Calu3 (cell line): ENCODE data around the gene TMEM72. TPM values are rescaled to one million over a fixed set of nuclear protein-coding genes. Genes with fewer than 3 reads are reported as not detected.

Experiments used
- BruUV-seq: library from RNA; stranded (reverse); fragments of 400-500 nt; replicated peaks from 2 replicates; lab custom pipeline; 2021; lab: Mats Ljungman, UMichigan
- CTCF ChIA-PET: fragments of 300-600 bp; sonication (Branson Sonifier 250); formaldehyde crosslinking; loops from one replicate; lab custom pipeline; 2022; ENCODE audit warnings: antibody characterized with exemption; lab: Charles Lee
- DNase-seq: peaks from one replicate; pipeline ENCODE4 v3.0.0; 2022
- H3K27ac Mint-ChIP-seq: one replicate; pipeline ENCODE4 v1.8.0; 2022; ENCODE audit warnings: mixed read lengths; ENCODE audit not compliant: unreplicated experiment
- H3K27me3 Mint-ChIP-seq: one replicate; pipeline ENCODE4 v1.8.0; 2022; ENCODE audit warnings: mixed read lengths; ENCODE audit not compliant: unreplicated experiment
- H3K36me3 Mint-ChIP-seq: one replicate; pipeline ENCODE4 v1.8.0; 2022; ENCODE audit warnings: mild to moderate bottlenecking, moderate library complexity, mixed read lengths; ENCODE audit not compliant: insufficient read depth, unreplicated experiment
- H3K4me1 Mint-ChIP-seq: one replicate; pipeline ENCODE4 v1.8.0; 2022; ENCODE audit warnings: mild to moderate bottlenecking, low read depth, mixed read lengths; ENCODE audit not compliant: unreplicated experiment
- H3K4me3 Mint-ChIP-seq: one replicate; pipeline ENCODE4 v1.8.0; 2022; ENCODE audit warnings: mild to moderate bottlenecking, low read depth, moderate library complexity, mixed read lengths; ENCODE audit not compliant: unreplicated experiment
- H3K9me3 Mint-ChIP-seq: one replicate; pipeline ENCODE4 v1.8.0; 2022; ENCODE audit warnings: low read depth, mixed read lengths; ENCODE audit not compliant: unreplicated experiment
- CTCF ChIP-seq: fragments of 200-600 bp; IDR thresholded peaks from one replicate; pipeline ENCODE4 v1.8.0; 2022; ENCODE audit warnings: antibody characterized with exemption; ENCODE audit not compliant: unreplicated experiment
- intact Hi-C: fragments of 100-400 bp; cut with micrococcal nuclease; formaldehyde crosslinking; loops from one replicate; pipeline ENCODE4 v1.10.0; 2022; ENCODE audit not compliant: unreplicated experiment
- total RNA-seq: library from RNA; stranded (reverse); gene quantifications from 2 replicates; pipeline ENCODE4 v1.2.3, GENCODE V29; 2022

Gene TMEM72
- total RNA-seq, 1 experiment from 2014 or later: not detected

GRCh38 chr10:44978213-44978569 is 67.1 kb downstream of the TMEM72 start:
- no peaks in the 10 kb centered on the region for H3K27me3 Mint-ChIP-seq
- TSS peak; percentile 88 for BruUV-seq
- no peak for DNase-seq
- no peak for TF ChIP-seq CTCF
- peaks cover 56% of the 10 kb centered on the region for H3K4me1 Mint-ChIP-seq
- H3K36me3 Mint-ChIP-seq: peaks cover 40% of the 10 kb centered on the region
- CTCF ChIA-PET: interaction anchor here (0.6 to 4.7 kb wide), 3 partner anchors 16 to 1821 kb away, joined by 3 to 28 read pairs (median 4); no protein-coding TSS in a partner anchor
- intact Hi-C loops: no loop called here
- H3K9me3 Mint-ChIP-seq: no peaks in the 10 kb centered on the region
- H3K27ac Mint-ChIP-seq: peak overlapping the region; percentile 100
- peak overlapping the region; percentile 66 for H3K4me3 Mint-ChIP-seq

GRCh38 chr10:44978570-44979280 is 67.6 kb downstream of the TMEM72 start, which contains the start of gene DEPP1:
TSS of gene DEPP1 (minus strand) at chr10:44978809. CDS start at chr10:44978030, 779 bp downstream.
- peak within 1 kb of the TSS; percentile 100 for H3K27ac Mint-ChIP-seq

GRCh38 chr10:44979281-44980191 is 68.4 kb downstream of the TMEM72 start:
- Mint-ChIP-seq H3K27me3 (no peaks in the 10 kb centered on the region), H3K4me1 (peaks cover 67% of the 10 kb centered on the region), H3K36me3 (peaks cover 40% of the 10 kb centered on the region), H3K27ac (peak overlapping the region; percentile 100), H3K9me3 (no peaks in the 10 kb centered on the region), H3K4me3 (peak overlapping the region; percentile 66)
- no TSS peak for BruUV-seq
- CTCF ChIA-PET: interaction anchor here (4.7 kb wide), 1 partner anchor 46 kb away, joined by 28 read pairs; no protein-coding TSS in a partner anchor
- DNase-seq: no peak
- intact Hi-C loops: no loop called here
- TF ChIP-seq CTCF: peak; percentile 1

More at GRCh38 chr10:44978570-44979280, 67.6 kb downstream of the TMEM72 start, which contains the start of gene DEPP1:
- Mint-ChIP-seq H3K4me3 (peak within 1 kb of the TSS; percentile 66), H3K36me3 (peaks cover 40% of the 10 kb centered on the region), H3K9me3 (no peaks in the 10 kb centered on the region), H3K27me3 (no peaks in the 10 kb centered on the region), H3K4me1 (peaks cover 61% of the 10 kb centered on the region)
- DNase-seq: peak; percentile 95
- CTCF ChIA-PET: interaction anchor here (0.6 to 4.7 kb wide), 3 partner anchors 16 to 1821 kb away, joined by 3 to 28 read pairs (median 4); no protein-coding TSS in a partner anchor
- intact Hi-C loops: no loop called here
- BruUV-seq: no TSS peak
- TF ChIP-seq CTCF: peak; percentile 6
